Measurements from ENCODE around the gene BRSK1. TPM values are rescaled to one million over a fixed set of nuclear protein-coding genes. Genes with fewer than 3 reads are reported as not detected.

The BRSK1 gene
- total RNA-seq, 4 donors from 2014 or later = 0.73 to 1.1 TPM; not detected in 2

DNA sequence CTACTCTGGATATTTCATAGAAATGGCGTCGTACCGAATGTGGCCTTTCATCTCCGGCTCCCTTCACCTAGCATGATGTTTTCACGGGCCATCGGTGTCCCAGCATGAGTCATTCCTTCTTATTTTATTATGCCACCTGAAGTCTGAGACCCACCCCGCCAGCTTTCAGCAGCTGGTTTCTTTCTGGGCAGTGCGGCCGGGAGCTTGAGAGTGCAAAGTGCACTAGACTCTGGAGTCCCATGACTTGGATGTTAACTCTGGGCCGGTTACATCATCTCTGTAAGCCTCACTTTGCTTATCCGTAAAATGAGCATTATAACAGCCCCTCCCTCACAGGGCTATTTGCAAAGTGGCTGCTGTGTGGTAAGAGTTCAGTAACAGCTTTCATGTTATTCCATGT, 50.1 kb downstream of the BRSK1 start:
- 65 to 68% methylated on average over 11 of the region's 11 CpGs for WGBS, 2 donors
- Histone ChIP-seq H3K4me3 (no peak overlapping the region), H3K4me1 (peaks cover 0 to 8% (median 4%) of the 10 kb centered on the region in 3 donors), H3K9me3 (no peaks in the 10 kb centered on the region), H3K27me3 (peaks cover 0 to 37% (median 0%) of the 10 kb centered on the region in 4 donors), H3K27ac (no peak overlapping the region), H3K36me3 (no peaks in the 10 kb centered on the region)
- intact Hi-C loops (cut with DNase I) = no loop called here
- TF ChIP-seq POLR2A (IDR thresholded peaks at IDR 0.05) = no peak
- TF ChIP-seq, protein P1, sequence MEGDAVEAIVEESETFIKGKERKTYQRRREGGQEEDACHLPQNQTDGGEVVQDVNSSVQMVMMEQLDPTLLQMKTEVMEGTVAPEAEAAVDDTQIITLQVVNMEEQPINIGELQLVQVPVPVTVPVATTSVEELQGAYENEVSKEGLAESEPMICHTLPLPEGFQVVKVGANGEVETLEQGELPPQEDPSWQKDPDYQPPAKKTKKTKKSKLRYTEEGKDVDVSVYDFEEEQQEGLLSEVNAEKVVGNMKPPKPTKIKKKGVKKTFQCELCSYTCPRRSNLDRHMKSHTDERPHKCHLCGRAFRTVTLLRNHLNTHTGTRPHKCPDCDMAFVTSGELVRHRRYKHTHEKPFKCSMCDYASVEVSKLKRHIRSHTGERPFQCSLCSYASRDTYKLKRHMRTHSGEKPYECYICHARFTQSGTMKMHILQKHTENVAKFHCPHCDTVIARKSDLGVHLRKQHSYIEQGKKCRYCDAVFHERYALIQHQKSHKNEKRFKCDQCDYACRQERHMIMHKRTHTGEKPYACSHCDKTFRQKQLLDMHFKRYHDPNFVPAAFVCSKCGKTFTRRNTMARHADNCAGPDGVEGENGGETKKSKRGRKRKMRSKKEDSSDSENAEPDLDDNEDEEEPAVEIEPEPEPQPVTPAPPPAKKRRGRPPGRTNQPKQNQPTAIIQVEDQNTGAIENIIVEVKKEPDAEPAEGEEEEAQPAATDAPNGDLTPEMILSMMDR (IDR thresholded peaks at IDR 0.05) = no peak
- DNase-seq = no peak

DNA sequence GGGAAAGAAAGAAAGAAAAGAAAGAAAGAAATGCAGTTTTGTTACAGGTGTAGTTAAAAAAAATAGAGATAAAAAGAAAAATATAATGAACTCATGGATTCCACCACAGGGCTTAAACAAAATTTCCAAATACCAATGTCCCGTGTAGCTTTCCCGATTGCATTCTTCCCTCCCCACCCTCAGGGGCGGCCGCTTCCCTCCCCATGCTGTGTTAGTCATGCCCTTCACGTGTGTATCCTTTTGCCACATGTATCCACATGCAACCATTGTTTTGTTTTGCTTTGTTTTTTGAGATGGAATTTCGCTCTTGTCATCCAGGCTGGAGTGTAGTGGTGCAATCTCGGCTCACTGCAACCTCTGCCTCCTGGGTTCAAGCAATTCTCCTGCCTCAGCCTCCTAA, 52.3 kb downstream of the BRSK1 start:
- 39% methylated on average over 7 of the region's 7 CpGs for WGBS, 2 donors
- peaks cover 11 to 22% (median 13%) of the 10 kb centered on the region in 3 donors for H3K4me1 ChIP-seq
- H3K27ac ChIP-seq = no peak overlapping the region
- TF ChIP-seq POLR2A (IDR thresholded peaks at IDR 0.05) = no peak
- TF ChIP-seq, protein P1 (IDR thresholded peaks at IDR 0.05) = no peak
- no peak overlapping the region for H3K4me3 ChIP-seq
- no peaks in the 10 kb centered on the region for H3K9me3 ChIP-seq
- intact Hi-C loops (cut with DNase I) = no loop called here
- DNase-seq = no peak
- peaks cover 0 to 37% (median 0%) of the 10 kb centered on the region in 4 donors for H3K27me3 ChIP-seq
- no peaks in the 10 kb centered on the region for H3K36me3 ChIP-seq

DNA sequence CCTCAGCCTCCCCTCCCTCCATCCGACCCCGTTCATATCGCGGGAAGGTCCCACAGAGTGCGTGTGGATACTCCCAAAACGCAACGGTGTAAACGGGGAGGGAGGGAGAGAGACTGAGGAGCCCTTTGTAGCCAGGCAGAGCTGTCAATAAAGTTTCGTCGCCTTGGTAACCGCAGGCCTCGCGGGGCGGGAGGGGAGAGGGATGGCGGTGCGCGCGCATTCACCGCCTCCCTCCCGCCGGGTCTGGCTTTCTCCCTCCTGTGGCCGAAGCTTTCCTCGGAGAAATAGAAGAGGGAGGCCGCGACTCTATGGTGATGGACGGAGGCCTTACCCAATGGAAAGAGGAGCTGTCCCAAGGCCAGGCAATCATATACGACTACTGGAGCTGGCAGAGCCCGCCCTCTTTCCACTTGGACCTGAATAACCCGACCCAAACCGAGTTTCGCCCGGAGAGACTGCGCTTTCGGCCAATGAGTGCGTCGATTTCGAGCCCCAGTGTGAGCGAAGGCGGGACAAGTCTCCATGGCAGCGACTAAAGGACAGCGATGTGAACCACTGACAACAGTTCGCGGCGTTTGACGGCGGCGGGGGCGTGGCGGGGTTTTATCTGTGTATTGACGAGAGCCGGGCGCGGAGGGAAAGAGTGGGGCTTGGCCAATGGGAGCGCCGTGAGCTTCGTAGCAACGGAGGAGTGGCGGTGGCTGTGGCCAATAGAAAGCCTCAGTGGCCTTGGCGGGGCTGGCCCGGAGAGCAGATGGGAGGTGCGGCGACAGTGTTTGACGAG, 55.5 kb downstream of the BRSK1 start, which contains the start of gene KMT5C:
Gene KMT5C (plus strand): TSS at position 772 of the 784 bp plus-strand sequence. CDS start 2,061 bp downstream, outside the sequence.
- peaks cover 0 to 11% (median 0%) of the 10 kb centered on the region in 4 donors for H3K27me3 ChIP-seq
- 0% methylated on average over 27 to 35 of the region's 63 CpGs for WGBS, 2 donors
- H3K36me3 ChIP-seq = peaks cover 3 to 25% (median 8%) of the 10 kb centered on the region in 3 donors
- peaks cover 18 to 43% (median 20%) of the 10 kb centered on the region in 3 donors for H3K4me1 ChIP-seq
- H3K27ac ChIP-seq = peak within 1 kb of the TSS; percentile 94 to 96 (median 96)
- intact Hi-C loops (cut with DNase I) = no loop called here
- TF ChIP-seq, protein P1 (IDR thresholded peaks at IDR 0.05) = peak in 5 of 6 experiments; percentile 23 to 63 (median 51)
- TF ChIP-seq POLR2A (IDR thresholded peaks at IDR 0.05) = peak in 3 of 4 donors; percentile 28 to 95 (median 94)
- peak; percentile 100 for DNase-seq
- H3K9me3 ChIP-seq = no peaks in the 10 kb centered on the region
- peak within 1 kb of the TSS; percentile 65 to 81 (median 74) for H3K4me3 ChIP-seq

- no peaks in the 10 kb centered on the region for H3K9me3 ChIP-seq
- H3K27ac ChIP-seq = peak overlapping the region; percentile 92 to 96 (median 96)
- H3K4me1 ChIP-seq = peaks cover 18 to 48% (median 20%) of the 10 kb centered on the region in 3 donors
- intact Hi-C loops (cut with DNase I) = no loop called here
- 1 to 6% methylated on average over 18 to 31 of the region's 44 CpGs for WGBS, 2 donors
- TF ChIP-seq, protein P1 (IDR thresholded peaks at IDR 0.05) = no peak
- peak in 1 of 4 donors; percentile 97 for TF ChIP-seq POLR2A (IDR thresholded peaks at IDR 0.05)
- H3K27me3 ChIP-seq = peaks cover 0 to 9% (median 0%) of the 10 kb centered on the region in 4 donors
- H3K4me3 ChIP-seq = peak overlapping the region; percentile 65 to 81 (median 74)
- no peak for DNase-seq
- peaks cover 3 to 25% (median 8%) of the 10 kb centered on the region in 3 donors for H3K36me3 ChIP-seq
These were observed 56.3 kb downstream of the BRSK1 start for GRCh38 chr19:55339889-55340783.
